Common myeloid progenitor, CD34-positive (primary cell): Measurements from ENCODE around the gene COX11.
A peak's percentile ranks its signal among the peaks of the same experiment; 100 is the strongest.

ENCODE experiments used
- CTCF ChIA-PET: fragments of 350-600 bp; sonication (Branson Sonifier 250); formaldehyde crosslinking; loops from one replicate; lab custom pipeline; 2021; ENCODE audit warnings: antibody characterized with exemption; lab: Charles Lee
- POLR2A ChIA-PET: fragments of 350-600 bp; sonication (Branson Sonifier 250); formaldehyde crosslinking; loops from one replicate; lab custom pipeline; 2021; ENCODE audit warnings: antibody characterized with exemption; lab: Charles Lee
- DNase-seq, 3 donors: peaks; one replicate each; pipeline versions ENCODE4 v3.0.0 to v3.0.0-alpha.2; 2013
- H3K27ac ChIP-seq, 2 experiments: 1 replicate in 1 of 2; 2 replicates in 1 of 2; pipeline ENCODE4 v1.7.0; 2013; ENCODE audit warnings: inconsistent platforms in 2 of 2, low read length in 2 of 2, mild to moderate bottlenecking in 2 of 2, low read depth in 1 of 2, moderate library complexity in 1 of 2; ENCODE audit not compliant: severe bottlenecking in 2 of 2, insufficient read depth in 1 of 2, poor library complexity in 1 of 2
- H3K27me3 ChIP-seq, 5 experiments: replicated peaks in 2 of 5; 1 replicate in 3 of 5; 2 replicates in 2 of 5; pipeline versions ENCODE4 v1.6.1 to v1.7.0; 2013; ENCODE audit warnings: low read length in 4 of 5, mild to moderate bottlenecking in 2 of 5, moderate library complexity in 2 of 5, inconsistent platforms in 1 of 5; ENCODE audit not compliant: insufficient read depth in 5 of 5, control insufficient read depth in 4 of 5
- H3K36me3 ChIP-seq, 4 experiments: 1 replicate in 2 of 4; 2 replicates in 2 of 4; pipeline versions ENCODE4 v1.6.1 to v1.7.0; 2013; ENCODE audit warnings: low read length in 3 of 4, control low read depth in 1 of 4, mild to moderate bottlenecking in 1 of 4; ENCODE audit not compliant: control insufficient read depth in 4 of 4, insufficient read depth in 4 of 4
- H3K4me1 ChIP-seq, 4 experiments: 1 replicate in 3 of 4; 2 replicates in 1 of 4; pipeline versions ENCODE4 v1.6.1 to v1.7.1; 2013; ENCODE audit warnings: low read length in 3 of 4, mild to moderate bottlenecking in 3 of 4, control low read depth in 1 of 4, inconsistent platforms in 1 of 4, moderate library complexity in 1 of 4; ENCODE audit not compliant: control insufficient read depth in 4 of 4, insufficient read depth in 4 of 4; ENCODE audit errors: control extremely low read depth in 1 of 4
- H3K4me3 ChIP-seq, 7 experiments: 1 replicate in 4 of 7; 2 replicates in 3 of 7; pipeline versions ENCODE4 v1.5.1 to v1.7.0; 2013; ENCODE audit warnings: mild to moderate bottlenecking in 7 of 7, low read length in 6 of 7, moderate library complexity in 6 of 7, inconsistent platforms in 2 of 7, low read depth in 2 of 7, control low read depth in 1 of 7; ENCODE audit not compliant: insufficient read depth in 4 of 7, control insufficient read depth in 1 of 7; ENCODE audit errors: extremely low read depth in 1 of 7
- H3K9me3 ChIP-seq, 5 experiments: 1 replicate in 4 of 5; 2 replicates in 1 of 5; pipeline versions ENCODE4 v1.6.1 to v1.7.1; 2013; ENCODE audit warnings: low read length in 4 of 5, mild to moderate bottlenecking in 2 of 5, inconsistent platforms in 1 of 5, low read depth in 1 of 5, moderate library complexity in 1 of 5; ENCODE audit not compliant: control insufficient read depth in 4 of 5, insufficient read depth in 2 of 5; ENCODE audit errors: control extremely low read depth in 1 of 5
- WGBS: methylation state at CpG from one replicate; pipeline ENCODE4 v1.1.5; 2013; ENCODE audit not compliant: insufficient coverage; 5-methylcytosine and 5-hydroxymethylcytosine counted together

Gene COX11

GRCh38 chr17:54991567-54991966 is 23.1 kb upstream of the COX11 start:
- CTCF ChIA-PET: interaction anchor here (1.1 to 12.0 kb wide), 5 partner anchors 11 to 521 kb away, joined by 3 to 190 read pairs (median 9); no protein-coding TSS in a partner anchor

GRCh38 chr17:54990118-54990517 is 21.7 kb upstream of the COX11 start:
- WGBS: 94% methylated on average over 2 of the region's 4 CpGs
- no peak overlapping the region for H3K27ac ChIP-seq
- POLR2A ChIA-PET: interaction anchor here (0.6 kb wide), 1 partner anchor 14 kb away, joined by 3 read pairs; no protein-coding TSS in a partner anchor
- CTCF ChIA-PET: interaction anchor here (1.2 to 12.0 kb wide), 2 partner anchors 45 to 362 kb away, joined by 3 to 190 read pairs; no protein-coding TSS in a partner anchor
- H3K4me3 ChIP-seq: no peak overlapping the region
- no peaks in the 10 kb centered on the region for H3K9me3 ChIP-seq
- peaks cover 0 to 6% (median 0%) of the 10 kb centered on the region in 4 experiments for H3K4me1 ChIP-seq
- no peak for DNase-seq
- H3K27me3 ChIP-seq: no peaks in the 10 kb centered on the region
- peaks cover 0 to 8% (median 1%) of the 10 kb centered on the region in 4 experiments for H3K36me3 ChIP-seq

More at GRCh38 chr17:54991567-54991966, 23.1 kb upstream of the COX11 start:
- H3K36me3 ChIP-seq: peaks cover 0 to 8% (median 1%) of the 10 kb centered on the region in 4 experiments
- no CpG with 5 or more reads among the region's 1 CpG for WGBS
- no peak overlapping the region for H3K27ac ChIP-seq
- no peaks in the 10 kb centered on the region for H3K4me1 ChIP-seq
- no peaks in the 10 kb centered on the region for H3K9me3 ChIP-seq
- no peak for DNase-seq
- no peak overlapping the region for H3K4me3 ChIP-seq
- H3K27me3 ChIP-seq: no peaks in the 10 kb centered on the region
- POLR2A ChIA-PET: interaction anchor here (0.7 to 0.8 kb wide), 2 partner anchors 357 to 427 kb away, joined by 3 to 6 read pairs; no protein-coding TSS in a partner anchor

- no CpG with 5 or more reads among the region's 1 CpG for WGBS
- H3K27ac ChIP-seq: no peak overlapping the region
- no peaks in the 10 kb centered on the region for H3K27me3 ChIP-seq
- POLR2A ChIA-PET: no interaction called here
- H3K36me3 ChIP-seq: peaks cover 0 to 7% (median 3%) of the 10 kb centered on the region in 4 experiments
- no peak overlapping the region for H3K4me3 ChIP-seq
- H3K9me3 ChIP-seq: peaks cover 0 to 3% (median 2%) of the 10 kb centered on the region in 5 experiments
- CTCF ChIA-PET: interaction anchor here (1.1 to 1.8 kb wide), 2 partner anchors 362 to 372 kb away, joined by 3 to 6 read pairs; no protein-coding TSS in a partner anchor
- peaks cover 0 to 6% (median 0%) of the 10 kb centered on the region in 4 experiments for H3K4me1 ChIP-seq
- no peak for DNase-seq
Measured at GRCh38 chr17:54985476-54985875, 17.0 kb upstream of the COX11 start.

GRCh38 chr17:54983260-54983659 is 14.8 kb upstream of the COX11 start:
- CTCF ChIA-PET: no interaction called here
- Histone ChIP-seq H3K36me3 (peaks cover 0 to 7% (median 3%) of the 10 kb centered on the region in 4 experiments), H3K27me3 (no peaks in the 10 kb centered on the region), H3K4me3 (no peak overlapping the region), H3K27ac (no peak overlapping the region), H3K4me1 (peaks cover 0 to 11% (median 2%) of the 10 kb centered on the region in 4 experiments), H3K9me3 (peaks cover 0 to 6% (median 5%) of the 10 kb centered on the region in 5 experiments)
- no peak for DNase-seq
- POLR2A ChIA-PET: no interaction called here

GRCh38 chr17:54982399-54982798 is 13.9 kb upstream of the COX11 start:
- H3K36me3 ChIP-seq: peaks cover 0 to 7% (median 3%) of the 10 kb centered on the region in 4 experiments
- DNase-seq: no peak
- H3K27me3 ChIP-seq: no peaks in the 10 kb centered on the region
- no peak overlapping the region for H3K27ac ChIP-seq
- H3K4me1 ChIP-seq: peaks cover 0 to 11% (median 4%) of the 10 kb centered on the region in 4 experiments
- H3K4me3 ChIP-seq: no peak overlapping the region
- H3K9me3 ChIP-seq: peaks cover 0 to 6% (median 5%) of the 10 kb centered on the region in 5 experiments
- CTCF ChIA-PET: no interaction called here
- POLR2A ChIA-PET: no interaction called here

GRCh38 chr17:54980375-54980774 is 11.9 kb upstream of the COX11 start:
- no peak overlapping the region for H3K4me3 ChIP-seq

GRCh38 chr17:54979657-54980056 is 11.2 kb upstream of the COX11 start:
- DNase-seq: no peak
- CTCF ChIA-PET: interaction anchor here (1.3 kb wide), 1 partner anchor 13 kb away, joined by 4 read pairs; no protein-coding TSS in a partner anchor
- Histone ChIP-seq H3K4me1 (peaks cover 0 to 11% (median 2%) of the 10 kb centered on the region in 4 experiments), H3K27me3 (no peaks in the 10 kb centered on the region), H3K9me3 (peaks cover 0 to 11% (median 5%) of the 10 kb centered on the region in 5 experiments), H3K27ac (no peak overlapping the region), H3K36me3 (peaks cover 0 to 3% (median 2%) of the 10 kb centered on the region in 4 experiments), H3K4me3 (no peak overlapping the region)
- POLR2A ChIA-PET: interaction anchor here (0.6 kb wide), 1 partner anchor 13 kb away, joined by 3 read pairs; no protein-coding TSS in a partner anchor

More at GRCh38 chr17:54980375-54980774, 11.9 kb upstream of the COX11 start:
- ChIA-PET CTCF (interaction anchor here (1.3 kb wide), 1 partner anchor 13 kb away, joined by 4 read pairs; no protein-coding TSS in a partner anchor), POLR2A (no interaction called here)
- no peaks in the 10 kb centered on the region for H3K27me3 ChIP-seq
- peaks cover 0 to 11% (median 3%) of the 10 kb centered on the region in 4 experiments for H3K4me1 ChIP-seq
- DNase-seq: peak in 2 of 3 donors; percentile 45 to 50
- H3K36me3 ChIP-seq: peaks cover 0 to 3% (median 2%) of the 10 kb centered on the region in 4 experiments
- no peak overlapping the region for H3K27ac ChIP-seq
- peaks cover 0 to 11% (median 5%) of the 10 kb centered on the region in 5 experiments for H3K9me3 ChIP-seq
- WGBS: 64% methylated on average over 3 of the region's 3 CpGs
